HAP-1 (cell line): ENCODE results near the gene PCGF6.
"Not testable (repeated sequence)": the region's sequence is repeated elsewhere in the genome, so short reads cannot be mapped to it uniquely, and the experiment has no call there.

ENCODE experiments used
- DNase-seq, 2 experiments: peaks; one replicate each; pipeline ENCODE4 v3.0.0-alpha.2; 2016 to 2020; ENCODE audit warnings: low spot score in 2 of 2
- H3K27me3 ChIP-seq: fragments of 250-450 bp; sonication (Bioruptor Pico); 2 replicates; pipeline ENCODE4 v1.5.1; 2020; ENCODE audit warnings: low read depth, mild to moderate bottlenecking, moderate library complexity
- H3K36me3 ChIP-seq: fragments of 250-450 bp; sonication (Bioruptor Pico); replicated peaks from 2 replicates; pipeline ENCODE4 v1.5.1; 2020; ENCODE audit warnings: mild to moderate bottlenecking
- H3K4me1 ChIP-seq: fragments of 250-450 bp; sonication (Bioruptor Pico); 2 replicates; pipeline ENCODE4 v1.5.1; 2020; ENCODE audit warnings: mild to moderate bottlenecking
- H3K4me3 ChIP-seq: fragments of 250-450 bp; sonication (Bioruptor Pico); 2 replicates; pipeline ENCODE4 v1.5.1; 2020; ENCODE audit warnings: mild to moderate bottlenecking, moderate library complexity
- H3K9me3 ChIP-seq: fragments of 250-450 bp; sonication (Bioruptor Pico); 2 replicates; pipeline ENCODE4 v1.5.1; 2020; ENCODE audit warnings: mild to moderate bottlenecking, moderate library complexity
- in situ Hi-C: fragments of 300-500 bp; cut with MboI; formaldehyde crosslinking; loops from 3 replicates; pipeline ENCODE4 v1.14.3; 2020; ENCODE audit warnings: low sequenced_read_pairs, inconsistent platforms, mixed read lengths

PCGF6 gene, protein sequence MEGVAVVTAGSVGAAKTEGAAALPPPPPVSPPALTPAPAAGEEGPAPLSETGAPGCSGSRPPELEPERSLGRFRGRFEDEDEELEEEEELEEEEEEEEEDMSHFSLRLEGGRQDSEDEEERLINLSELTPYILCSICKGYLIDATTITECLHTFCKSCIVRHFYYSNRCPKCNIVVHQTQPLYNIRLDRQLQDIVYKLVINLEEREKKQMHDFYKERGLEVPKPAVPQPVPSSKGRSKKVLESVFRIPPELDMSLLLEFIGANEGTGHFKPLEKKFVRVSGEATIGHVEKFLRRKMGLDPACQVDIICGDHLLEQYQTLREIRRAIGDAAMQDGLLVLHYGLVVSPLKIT

GRCh38 chr10:103350517-103351260 lies at the start of gene PCGF6:
Gene PCGF6 (minus strand): TSS chr10:103351140. CDS start chr10:103351066, 74 bp downstream.
- H3K27me3 ChIP-seq = no peaks in the 10 kb centered on the region; the same call in 1 of the 2 replicates
- peaks cover 10% of the 10 kb centered on the region for H3K4me1 ChIP-seq
- no peaks in the 10 kb centered on the region for H3K9me3 ChIP-seq
- H3K36me3 ChIP-seq = peaks cover 35% of the 10 kb centered on the region
- peak within 1 kb of the TSS; percentile 70 for H3K4me3 ChIP-seq
- in situ Hi-C loops = no loop called here
- peak; percentile 85 to 92 for DNase-seq

- Histone ChIP-seq H3K4me3 (peak overlapping the region; percentile 77), H3K36me3 (peaks cover 59% of the 10 kb centered on the region), H3K4me1 (peaks cover 20% of the 10 kb centered on the region), H3K27me3 (no peaks in the 10 kb centered on the region), H3K9me3 (no peaks in the 10 kb centered on the region)
- peak in 1 of 2 experiments; percentile 39 for DNase-seq
- in situ Hi-C loops = no loop called here
These were observed 46.4 kb upstream of the PCGF6 start for GRCh38 chr10:103397191-103397825.

DNA sequence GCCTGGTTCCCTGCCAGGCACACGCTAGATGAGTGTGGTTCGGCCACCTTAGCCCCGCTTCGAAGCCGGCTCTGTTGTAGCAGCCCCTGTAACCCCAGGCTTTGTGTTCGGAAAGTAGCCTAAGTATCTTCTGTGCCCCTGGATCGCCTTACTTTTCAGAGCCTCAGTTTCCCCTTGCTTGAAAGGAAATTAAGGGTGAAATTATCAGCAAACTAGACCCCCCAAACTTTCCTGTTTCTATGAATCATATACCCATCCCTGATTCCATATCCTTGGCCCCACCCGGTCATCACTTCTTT lies 45.8 kb upstream of the PCGF6 start:
- in situ Hi-C loops = no loop called here
- peaks cover 20% of the 10 kb centered on the region for H3K4me1 ChIP-seq
- peak overlapping the region; percentile 77 for H3K4me3 ChIP-seq
- peak; percentile 12 to 13 for DNase-seq
- H3K9me3 ChIP-seq = no peaks in the 10 kb centered on the region
- H3K36me3 ChIP-seq = peaks cover 60% of the 10 kb centered on the region
- no peaks in the 10 kb centered on the region for H3K27me3 ChIP-seq

- Histone ChIP-seq H3K9me3 (no peaks in the 10 kb centered on the region), H3K27me3 (no peaks in the 10 kb centered on the region), H3K36me3 (peaks cover 62% of the 10 kb centered on the region), H3K4me1 (peaks cover 20% of the 10 kb centered on the region), H3K4me3 (peak within 1 kb of the TSS; percentile 77)
- DNase-seq = peak; percentile 97 to 98
- in situ Hi-C loops = no loop called here
These were observed 45.3 kb upstream of the PCGF6 start, which contains the start of the genes ATP5MK and PDCD11 for GRCh38 chr10:103396067-103396788. Gene ATP5MK (minus strand): TSS chr10:103396475. CDS start chr10:103392457, 4,018 bp downstream. Gene PDCD11 (plus strand): TSS chr10:103396626. CDS start chr10:103398427, 1,801 bp downstream.

GRCh38 chr10:103395754-103396066 lies 44.8 kb upstream of the PCGF6 start:
- peaks cover 20% of the 10 kb centered on the region for H3K4me1 ChIP-seq
- in situ Hi-C loops = no loop called here
- no peaks in the 10 kb centered on the region for H3K27me3 ChIP-seq
- no peaks in the 10 kb centered on the region for H3K9me3 ChIP-seq
- DNase-seq = peak in 1 of 2 experiments; percentile 18
- peak overlapping the region; percentile 77 for H3K4me3 ChIP-seq
- peaks cover 62% of the 10 kb centered on the region for H3K36me3 ChIP-seq

DNA sequence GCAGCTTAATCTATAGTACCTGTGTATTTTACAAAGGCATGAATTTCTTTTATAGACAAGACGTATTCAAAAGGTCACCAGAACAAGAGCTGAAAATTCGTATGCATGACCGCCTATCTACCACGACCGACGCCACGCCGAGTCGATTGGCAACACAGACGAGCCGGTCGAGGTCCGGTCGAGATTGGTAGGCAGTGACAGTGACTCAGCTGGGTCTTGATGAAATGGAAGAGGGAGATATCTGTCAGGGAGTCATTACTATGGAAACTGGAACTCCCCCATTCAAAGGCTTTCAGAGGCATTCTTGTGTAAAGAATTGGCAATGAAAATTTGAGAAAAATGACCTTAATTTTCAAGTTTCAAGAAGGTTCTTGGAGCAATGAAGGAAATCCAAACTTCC lies 43.2 kb upstream of the PCGF6 start:
- Histone ChIP-seq H3K4me3 (no peak overlapping the region), H3K27me3 (no peaks in the 10 kb centered on the region), H3K36me3 (peaks cover 62% of the 10 kb centered on the region), H3K9me3 (no peaks in the 10 kb centered on the region), H3K4me1 (peaks cover 20% of the 10 kb centered on the region)
- DNase-seq = no peak
- in situ Hi-C loops = no loop called here

GRCh38 chr10:103382769-103383168 lies 31.8 kb upstream of the PCGF6 start:
- H3K27me3 ChIP-seq = no peaks in the 10 kb centered on the region
- in situ Hi-C loops = no loop called here
- H3K9me3 ChIP-seq = no peaks in the 10 kb centered on the region
- H3K4me1 ChIP-seq = no peaks in the 10 kb centered on the region
- DNase-seq = no peak
- peaks cover 48% of the 10 kb centered on the region for H3K36me3 ChIP-seq
- H3K4me3 ChIP-seq = no peak overlapping the region

GRCh38 chr10:103374263-103374662 lies 23.3 kb upstream of the PCGF6 start:
- in situ Hi-C loops = no loop called here
- Histone ChIP-seq H3K36me3 (peaks cover 33% of the 10 kb centered on the region), H3K27me3 (no peaks in the 10 kb centered on the region), H3K4me3 (no peak overlapping the region), H3K4me1 (peaks cover 6% of the 10 kb centered on the region), H3K9me3 (no peaks in the 10 kb centered on the region)
- DNase-seq = no peak

DNA sequence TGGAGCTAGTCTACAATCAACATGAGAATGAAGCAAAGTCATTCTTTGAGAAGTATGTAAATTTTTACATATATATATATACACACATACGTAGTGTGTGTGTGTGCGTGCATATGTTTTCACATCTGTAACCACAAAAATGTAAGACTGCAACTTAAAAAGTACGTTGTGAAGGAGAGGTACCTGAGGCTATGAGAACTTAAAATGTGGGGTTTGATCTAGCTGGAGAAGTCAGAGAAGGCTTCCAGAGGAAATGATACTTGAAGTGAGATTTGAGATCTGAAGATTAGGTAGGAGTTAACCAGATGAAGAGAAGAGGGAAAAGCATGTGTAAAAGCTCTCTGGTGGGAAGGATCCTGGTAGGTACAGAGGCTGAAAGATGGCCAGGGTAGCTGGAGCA lies 22.6 kb upstream of the PCGF6 start:
- in situ Hi-C loops = no loop called here
- DNase-seq = no peak
- Histone ChIP-seq H3K4me3 (no peak overlapping the region), H3K36me3 (peaks cover 33% of the 10 kb centered on the region), H3K9me3 (no peaks in the 10 kb centered on the region), H3K4me1 (peaks cover 11% of the 10 kb centered on the region), H3K27me3 (no peaks in the 10 kb centered on the region)

DNA sequence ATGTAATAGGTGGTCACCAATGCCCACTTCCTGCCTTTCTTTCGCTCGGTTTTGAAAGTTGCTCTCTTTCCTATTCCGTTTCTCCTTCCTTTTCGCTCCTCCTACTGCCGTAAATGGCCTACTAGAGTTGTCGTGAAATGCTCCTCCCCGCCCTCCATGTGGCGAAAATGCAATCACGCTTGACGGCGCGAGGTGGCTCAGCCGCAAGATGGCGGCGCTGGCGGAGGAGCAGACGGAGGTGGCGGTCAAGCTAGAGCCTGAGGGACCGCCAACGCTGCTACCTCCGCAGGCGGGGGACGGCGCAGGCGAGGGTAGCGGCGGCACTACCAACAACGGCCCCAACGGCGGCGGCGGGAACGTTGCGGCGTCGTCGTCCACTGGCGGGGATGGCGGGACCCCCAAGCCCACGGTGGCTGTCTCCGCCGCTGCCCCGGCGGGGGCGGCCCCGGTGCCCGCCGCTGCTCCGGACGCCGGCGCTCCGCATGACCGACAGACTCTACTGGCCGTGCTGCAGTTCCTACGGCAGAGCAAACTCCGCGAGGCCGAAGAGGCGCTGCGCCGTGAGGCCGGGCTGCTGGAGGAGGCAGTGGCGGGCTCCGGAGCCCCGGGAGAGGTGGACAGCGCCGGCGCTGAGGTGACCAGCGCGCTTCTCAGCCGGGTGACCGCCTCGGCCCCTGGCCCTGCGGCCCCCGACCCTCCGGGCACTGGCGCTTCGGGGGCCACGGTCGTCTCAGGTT lies 17.0 kb upstream of the PCGF6 start, which contains the start of gene TAF5:
TAF5 (plus strand) TSS at position 195 of the 737 bp plus-strand sequence; CDS start at position 209, 14 bp downstream.
- peaks cover 11% of the 10 kb centered on the region for H3K4me1 ChIP-seq
- 0 out of 2 replicates have a peak, but pooled peaks cover 4% of the 10 kb centered on the region for H3K36me3 ChIP-seq
- in situ Hi-C loops = no loop called here
- H3K4me3 ChIP-seq = peak within 1 kb of the TSS; percentile 88
- DNase-seq = peak; percentile 95 to 98
- no peaks in the 10 kb centered on the region for H3K9me3 ChIP-seq
- no peaks in the 10 kb centered on the region for H3K27me3 ChIP-seq

GRCh38 chr10:103367379-103367781 lies 16.4 kb upstream of the PCGF6 start:
- Histone ChIP-seq H3K4me3 (peak overlapping the region; percentile 88), H3K4me1 (peaks cover 11% of the 10 kb centered on the region), H3K36me3 (0 out of 2 replicates have a peak, but pooled peaks cover 4% of the 10 kb centered on the region), H3K27me3 (no peaks in the 10 kb centered on the region), H3K9me3 (no peaks in the 10 kb centered on the region)
- in situ Hi-C loops = no loop called here
- no peak for DNase-seq

GRCh38 chr10:103360791-103361190 lies 9.9 kb upstream of the PCGF6 start:
- in situ Hi-C loops, H3K4me1 ChIP-seq, H3K36me3 ChIP-seq, H3K27me3 ChIP-seq, H3K9me3 ChIP-seq, DNase-seq, H3K4me3 ChIP-seq: not testable (repeated sequence)

DNA sequence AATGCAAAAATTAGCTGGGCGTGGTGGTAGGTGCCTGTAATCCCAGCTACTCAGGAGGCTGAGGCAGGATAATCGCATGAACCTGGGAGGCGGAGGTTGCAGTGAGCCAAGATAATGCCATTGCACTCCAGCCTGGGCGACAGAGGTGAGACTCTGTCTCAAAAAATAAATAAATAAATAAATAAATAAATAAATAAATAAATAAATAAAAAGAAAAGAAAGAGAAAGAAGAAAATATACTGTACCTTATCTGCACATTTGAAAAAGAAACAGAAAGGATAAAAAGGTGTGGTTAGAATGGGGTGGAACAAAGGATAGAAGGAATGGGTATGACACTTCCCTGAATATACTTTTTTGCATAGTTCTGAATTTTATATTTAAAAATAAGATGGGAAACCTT lies 8.6 kb upstream of the PCGF6 start:
- DNase-seq, H3K4me3 ChIP-seq, H3K27me3 ChIP-seq, in situ Hi-C loops, H3K9me3 ChIP-seq, H3K36me3 ChIP-seq, H3K4me1 ChIP-seq: not testable (repeated sequence)
